ENCODE measurements around the gene COA8.

GRCh38 chr14:103562429-103563225 lies at the start of gene COA8, which contains the start of gene BAG5:
- TF ChIP-seq CTCF (IDR thresholded peaks at IDR 0.05) (no peak), POLR2AphosphoS5 (IDR thresholded peaks at IDR 0.05) (peak; percentile 88 to 98 (median 92))

Measured in sigmoid colon (tissue), 4 donors.